RPMI8226 (cell line): ENCODE data around the gene JADE2.
A peak's percentile ranks its signal among the peaks of the same experiment; 100 is the strongest.
"Not testable (repeated sequence)": the region's sequence is repeated elsewhere in the genome, so short reads cannot be mapped to it uniquely, and the experiment has no call there.

Experiments
- DNase-seq: peaks from one replicate; pipeline ENCODE4 v3.0.0-alpha.2; 2015

The JADE2 gene

DNA sequence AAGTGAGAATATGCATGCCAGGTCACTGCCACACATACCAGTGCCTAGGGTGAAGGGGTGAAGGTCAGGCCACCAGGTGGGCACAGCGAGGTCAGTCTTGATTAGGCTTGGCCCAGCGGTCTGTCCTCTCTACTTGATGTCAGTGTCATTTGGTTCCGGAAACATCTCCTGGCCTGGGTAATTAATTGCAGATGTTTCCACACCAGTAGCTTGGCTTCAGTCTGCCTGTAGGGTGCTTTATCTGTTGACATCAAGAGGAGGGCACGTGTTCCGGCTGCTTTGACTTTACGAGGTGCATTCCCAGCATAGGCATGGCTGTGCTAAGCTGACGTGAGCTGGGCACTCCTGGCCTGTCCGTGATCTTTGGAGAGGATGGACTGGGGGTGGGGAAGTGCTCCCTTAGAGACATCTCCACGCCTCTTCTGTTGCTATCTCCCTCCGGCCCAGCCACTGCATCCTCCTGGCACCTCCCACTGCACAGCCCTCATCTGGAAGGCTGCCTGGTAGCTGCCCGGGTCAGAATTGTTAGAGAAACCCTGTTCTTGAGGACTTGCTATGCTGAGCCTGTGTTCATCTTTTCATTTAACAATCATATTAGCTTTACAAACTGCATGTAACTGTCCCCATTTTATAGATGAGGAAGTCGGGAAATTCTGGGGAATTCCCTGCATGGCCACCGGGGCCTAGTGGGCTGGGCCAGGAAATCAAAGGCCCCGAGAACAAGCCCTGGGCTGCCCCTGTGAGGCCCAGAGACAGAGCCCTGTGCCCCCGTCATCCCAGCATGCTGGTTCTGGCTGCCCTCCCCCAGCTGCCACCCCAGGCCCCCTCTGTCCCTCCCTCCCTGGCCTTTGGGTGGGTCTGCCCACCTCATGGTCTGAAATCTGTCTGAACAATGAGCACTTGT, 29.1 kb downstream of the JADE2 start:
- DNase-seq = no peak

DNA sequence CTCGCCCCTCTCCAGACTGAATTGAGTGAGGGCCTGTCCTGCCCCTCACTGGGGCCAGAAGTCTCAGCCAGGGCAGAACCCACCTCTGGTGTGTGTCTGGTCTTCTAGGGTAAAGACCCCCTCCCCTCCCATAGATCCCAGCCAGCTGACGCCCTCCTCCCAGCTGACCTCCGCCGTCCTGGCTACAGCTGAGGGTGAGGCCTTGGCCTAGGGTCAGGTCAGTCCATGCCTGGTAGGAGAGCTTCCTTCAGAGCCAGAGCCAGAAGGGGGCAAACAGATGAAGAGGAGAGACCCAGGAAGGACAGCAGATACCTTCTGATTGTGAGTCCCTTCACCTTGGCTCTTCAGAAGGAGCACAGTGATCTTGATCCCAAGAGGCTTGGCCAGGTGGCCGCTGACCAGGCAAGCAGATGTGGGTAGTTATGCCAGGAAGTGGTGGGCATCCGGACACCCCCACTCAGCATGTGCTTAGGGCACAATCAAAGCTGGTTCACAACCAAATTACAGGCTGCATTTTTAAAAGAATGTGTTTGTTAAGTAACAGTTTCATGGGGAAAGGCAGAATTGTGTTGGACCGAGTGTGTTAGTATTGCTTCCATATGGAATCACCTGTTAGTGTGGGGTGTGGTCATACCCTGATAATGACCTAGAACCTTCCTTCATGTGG, 29.9 kb downstream of the JADE2 start:
- DNase-seq = no peak

DNA sequence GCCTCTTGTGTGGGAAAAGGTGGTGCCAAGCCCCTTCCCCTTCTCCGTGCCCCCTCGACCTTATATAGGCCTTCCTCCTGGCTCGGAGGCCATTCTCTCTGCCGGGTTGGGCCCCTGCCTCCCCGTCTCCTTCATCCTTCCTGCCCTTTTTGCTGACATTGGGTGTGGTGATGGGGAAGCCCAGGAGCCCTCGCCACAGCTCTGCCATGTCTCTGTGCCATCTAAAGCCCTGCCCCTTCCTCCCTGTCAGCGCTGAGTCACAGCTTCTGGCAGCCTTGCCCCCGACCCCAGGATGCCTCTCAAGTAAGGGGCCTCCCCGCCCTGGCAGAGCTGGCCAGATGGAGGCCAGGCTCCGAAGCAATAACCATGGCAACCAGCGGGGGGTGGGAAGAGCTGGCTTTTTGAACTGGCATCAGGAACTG, 30.4 kb downstream of the JADE2 start:
- peak; percentile 75 for DNase-seq

DNA sequence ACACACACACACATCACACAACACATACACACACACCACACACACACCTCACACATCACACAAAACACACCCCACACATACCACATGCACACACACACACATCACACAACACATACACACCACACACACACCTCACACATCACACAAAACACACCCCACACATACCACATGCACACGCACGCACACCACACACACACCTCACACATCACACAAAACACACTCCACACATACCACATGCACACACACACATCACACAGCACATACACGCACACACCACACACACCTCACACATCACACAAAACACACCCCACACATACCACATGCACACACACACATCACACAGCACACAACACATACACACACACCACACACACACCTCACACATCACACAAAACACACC, 31.1 kb downstream of the JADE2 start:
- DNase-seq = not testable (repeated sequence)

DNA sequence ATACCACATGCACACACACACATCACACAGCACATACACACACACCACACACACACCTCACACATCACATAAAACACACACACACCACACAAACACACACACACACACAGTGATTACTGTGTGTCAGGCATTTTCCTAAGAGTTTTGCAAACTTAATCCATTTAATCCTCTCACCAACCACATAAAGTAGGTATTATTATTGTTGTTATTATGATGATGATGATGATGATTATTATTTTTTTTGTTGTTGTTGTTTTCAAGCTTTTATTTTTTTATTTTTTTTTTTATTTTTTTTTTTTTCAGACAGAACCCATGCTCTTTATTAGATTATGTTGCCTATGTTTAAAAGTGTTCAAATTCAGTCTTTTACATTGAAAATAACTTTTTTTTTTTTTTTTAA, 31.5 kb downstream of the JADE2 start:
- no peak for DNase-seq

DNA sequence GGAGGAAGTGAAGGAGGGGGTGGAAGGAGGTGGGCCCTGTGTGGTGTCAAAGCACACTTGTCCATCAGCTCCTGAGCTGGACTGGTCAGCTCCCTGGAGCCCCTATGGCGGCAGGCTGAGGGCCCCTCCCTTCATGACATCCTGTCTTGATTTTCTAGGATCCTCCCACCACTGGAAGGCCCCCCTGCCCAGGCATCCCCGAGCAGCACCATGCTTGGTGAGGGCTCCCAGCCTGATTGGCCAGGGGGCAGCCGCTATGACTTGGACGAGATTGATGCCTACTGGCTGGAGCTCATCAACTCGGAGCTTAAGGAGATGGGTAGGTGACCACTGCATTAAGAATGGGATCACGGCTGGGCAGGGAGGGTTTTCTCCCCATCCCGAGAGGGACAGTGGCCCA, 34.2 kb downstream of the JADE2 start:
- DNase-seq = no peak

DNA sequence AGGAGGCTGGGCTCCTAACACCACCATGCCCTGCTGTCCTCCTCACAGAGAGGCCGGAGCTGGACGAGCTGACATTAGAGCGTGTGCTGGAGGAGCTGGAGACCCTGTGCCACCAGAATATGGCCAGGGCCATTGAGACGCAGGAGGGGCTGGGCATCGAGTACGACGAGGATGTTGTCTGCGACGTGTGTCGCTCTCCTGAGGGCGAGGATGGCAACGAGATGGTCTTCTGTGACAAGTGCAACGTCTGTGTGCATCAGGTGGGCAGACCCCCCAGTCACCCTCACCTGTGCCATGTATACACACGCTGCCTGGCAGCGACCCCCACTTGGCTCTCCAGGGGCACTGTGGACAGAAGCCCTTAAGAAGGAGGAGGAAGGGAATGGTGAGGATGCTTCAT, 35.2 kb downstream of the JADE2 start:
- DNase-seq = no peak

DNA sequence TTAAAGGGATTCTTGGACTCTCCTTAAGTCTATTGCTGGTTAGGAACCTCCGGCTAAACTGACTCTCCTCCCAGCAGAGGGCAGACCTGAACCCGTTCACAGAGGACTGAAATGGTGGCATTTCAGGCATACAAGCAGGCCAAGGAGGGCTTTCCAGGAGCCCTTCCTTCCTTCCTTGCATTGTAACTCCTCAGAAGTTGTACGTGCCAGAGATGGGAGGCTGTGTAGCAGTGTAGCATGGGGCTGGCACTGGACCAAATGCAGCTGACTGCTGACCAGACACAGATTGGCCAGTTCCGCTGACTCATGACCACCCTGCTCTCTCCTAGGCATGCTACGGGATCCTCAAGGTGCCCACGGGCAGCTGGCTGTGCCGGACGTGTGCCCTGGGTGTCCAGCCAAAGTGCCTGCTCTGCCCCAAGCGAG, 36.4 kb downstream of the JADE2 start:
- DNase-seq = no peak

DNA sequence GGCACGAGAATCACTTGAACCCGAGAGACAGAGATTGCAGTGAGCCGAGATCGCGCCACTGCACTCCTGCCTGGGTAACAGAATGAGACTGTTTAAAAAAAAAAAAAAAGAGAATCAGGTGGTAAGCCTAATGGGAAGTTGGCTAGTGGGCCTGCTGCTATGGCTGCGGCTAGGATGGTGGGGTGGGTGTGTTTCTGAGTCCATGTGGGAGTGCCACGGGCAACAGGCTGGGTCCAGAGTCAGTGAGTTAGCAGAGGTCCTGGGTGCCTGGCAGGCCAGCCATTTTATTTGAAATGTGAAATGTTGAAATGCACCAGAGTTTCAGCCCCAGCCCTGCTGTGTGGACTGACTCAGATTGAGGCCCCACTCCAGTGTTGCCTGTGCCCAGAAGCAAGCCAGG, 37.8 kb downstream of the JADE2 start:
- DNase-seq = no peak

DNA sequence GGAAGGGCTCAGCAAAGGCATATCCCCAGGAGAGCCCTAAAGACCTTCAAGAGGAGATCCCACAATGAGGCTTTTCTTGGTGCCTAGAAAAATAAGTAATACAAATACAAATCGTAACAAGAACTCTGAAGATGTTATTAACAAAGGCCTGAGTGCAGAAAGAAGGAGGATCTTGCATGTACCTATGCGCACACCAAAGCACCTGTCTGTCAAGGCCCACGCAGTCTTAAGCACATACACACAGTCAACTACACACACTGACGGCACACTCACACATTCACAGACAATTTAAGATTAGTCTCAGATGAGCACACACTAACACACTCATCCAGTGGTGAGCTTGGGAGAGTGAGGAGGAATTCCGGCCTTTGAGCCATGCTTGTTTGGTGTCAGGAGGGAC, 38.5 kb downstream of the JADE2 start:
- DNase-seq = no peak

DNA sequence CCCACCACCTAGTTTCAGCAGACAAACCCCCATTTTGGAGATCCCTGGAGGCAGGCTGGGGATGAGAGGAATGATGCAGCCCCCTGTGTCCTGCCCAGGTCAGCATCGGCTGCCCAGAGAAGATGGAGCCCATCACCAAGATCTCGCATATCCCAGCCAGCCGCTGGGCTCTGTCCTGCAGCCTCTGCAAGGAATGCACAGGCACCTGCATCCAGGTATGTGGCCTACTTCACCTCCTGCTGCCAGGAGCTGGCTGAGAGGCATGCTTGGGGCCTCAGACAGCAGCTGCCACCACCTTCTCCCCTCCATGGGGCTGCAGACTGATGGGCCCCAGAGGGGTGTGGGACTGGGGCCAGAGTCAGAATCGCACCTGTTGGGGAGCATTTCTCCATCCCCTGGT, 38.9 kb downstream of the JADE2 start:
- DNase-seq = no peak

DNA sequence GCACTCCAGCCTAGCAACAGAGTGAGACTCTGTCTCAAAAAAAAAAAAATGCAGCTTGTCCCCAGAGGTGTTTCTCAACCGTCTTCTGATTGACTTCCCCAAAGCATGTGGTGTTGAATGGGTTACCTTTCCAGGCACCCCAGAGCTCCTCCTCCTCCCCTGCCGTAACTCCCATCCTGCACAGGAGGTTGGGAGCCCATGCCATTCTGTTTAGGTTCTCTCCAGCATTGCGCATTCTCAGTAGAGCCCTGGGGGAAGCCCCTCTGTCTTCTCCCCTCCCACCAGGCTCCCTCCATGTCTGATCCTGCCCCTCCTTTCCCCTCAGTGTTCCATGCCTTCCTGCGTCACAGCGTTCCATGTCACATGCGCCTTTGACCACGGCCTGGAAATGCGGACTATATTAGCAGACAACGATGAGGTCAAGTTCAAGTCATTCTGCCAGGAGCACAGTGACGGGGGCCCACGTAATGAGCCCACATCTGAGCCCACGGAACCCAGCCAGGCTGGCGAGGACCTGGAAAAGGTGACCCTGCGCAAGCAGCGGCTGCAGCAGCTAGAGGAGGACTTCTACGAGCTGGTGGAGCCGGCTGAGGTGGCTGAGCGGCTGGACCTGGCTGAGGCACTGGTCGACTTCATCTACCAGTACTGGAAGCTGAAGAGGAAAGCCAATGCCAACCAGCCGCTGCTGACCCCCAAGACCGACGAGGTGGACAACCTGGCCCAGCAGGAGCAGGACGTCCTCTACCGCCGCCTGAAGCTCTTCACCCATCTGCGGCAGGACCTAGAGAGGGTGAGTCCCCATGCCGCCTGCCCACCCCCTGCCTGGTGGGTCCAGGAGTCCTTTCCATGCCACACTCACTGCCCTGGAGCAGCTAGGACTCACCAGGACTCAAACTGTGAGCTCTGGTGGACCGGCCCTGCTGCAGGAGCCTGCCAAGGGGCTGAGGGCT, 40.6 kb downstream of the JADE2 start:
- no peak for DNase-seq

DNA sequence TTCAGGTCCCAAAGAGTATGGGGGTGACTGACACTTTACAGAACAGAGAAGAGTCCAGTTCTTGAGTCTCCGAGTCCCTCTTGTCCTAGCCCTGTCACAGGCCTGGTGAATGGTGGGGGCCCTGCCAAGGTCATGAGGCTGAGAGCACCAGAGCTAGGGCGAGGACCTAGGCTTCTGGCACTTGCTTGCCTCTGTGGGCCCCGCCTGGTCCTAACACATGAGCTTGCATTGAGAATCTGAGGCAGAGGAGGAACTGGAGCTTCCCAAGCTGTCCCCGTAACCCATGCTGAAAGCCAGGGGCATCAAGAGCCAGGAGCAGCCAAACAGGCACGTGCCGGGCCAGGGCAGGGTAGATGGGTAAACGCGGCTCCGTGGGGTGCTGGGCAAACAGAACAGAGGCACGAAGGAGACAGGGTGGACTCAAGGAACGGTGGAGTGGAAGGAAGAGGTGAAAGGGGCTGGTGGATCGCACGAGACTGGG, 41.3 kb downstream of the JADE2 start:
- no peak for DNase-seq

DNA sequence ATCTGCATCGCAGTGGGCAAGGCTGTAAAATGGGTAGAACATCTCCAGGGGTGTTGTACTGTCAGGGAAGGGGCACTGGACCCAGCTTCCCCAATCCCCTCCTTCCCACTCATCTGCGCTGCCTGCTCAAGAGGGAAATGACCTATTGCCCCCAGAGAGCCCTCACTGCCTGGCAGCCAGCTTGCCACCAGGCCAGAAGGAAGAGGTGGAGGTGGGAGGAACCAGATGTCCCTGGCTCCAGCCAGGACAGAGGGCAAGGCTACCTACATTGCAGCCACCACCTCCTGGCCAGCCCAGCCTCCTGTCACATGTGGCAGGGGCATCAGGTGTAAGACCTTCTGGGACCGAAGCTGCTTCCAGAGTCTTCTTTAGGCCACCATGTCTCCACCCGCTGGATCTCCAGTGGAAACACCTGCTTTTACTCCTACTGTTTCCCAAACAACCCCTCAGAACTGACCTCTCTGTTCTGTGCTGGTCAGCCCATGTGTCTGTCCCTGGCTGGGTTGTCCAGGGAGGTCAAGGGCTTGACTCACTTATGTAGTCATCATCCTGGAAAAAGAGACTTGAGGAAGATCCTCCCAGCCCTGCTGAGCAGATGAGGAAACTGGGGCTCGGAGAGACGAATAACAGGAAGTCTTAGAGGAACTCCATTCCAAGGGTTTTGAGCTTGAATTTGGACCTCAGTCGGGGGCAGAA, 42.3 kb downstream of the JADE2 start:
- no peak for DNase-seq

DNA sequence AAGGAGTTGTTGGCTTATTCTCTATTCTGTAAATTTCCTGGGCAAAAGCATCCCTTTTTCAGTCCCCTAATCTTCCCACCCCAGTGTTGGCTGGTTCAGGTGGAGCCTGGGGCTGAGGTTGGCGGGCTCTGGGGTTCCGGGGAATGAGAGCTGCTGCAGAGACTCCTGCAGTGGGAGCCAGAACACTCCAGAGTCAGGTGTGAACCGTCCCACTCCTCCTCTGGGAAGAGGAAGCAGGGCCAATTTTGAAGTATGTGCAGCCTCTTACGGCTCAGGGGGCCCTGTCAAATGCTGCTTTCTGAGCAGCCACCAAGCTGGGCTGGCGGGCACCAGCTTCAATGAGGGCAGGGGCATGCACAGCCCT, 42.8 kb downstream of the JADE2 start:
- DNase-seq = no peak

DNA sequence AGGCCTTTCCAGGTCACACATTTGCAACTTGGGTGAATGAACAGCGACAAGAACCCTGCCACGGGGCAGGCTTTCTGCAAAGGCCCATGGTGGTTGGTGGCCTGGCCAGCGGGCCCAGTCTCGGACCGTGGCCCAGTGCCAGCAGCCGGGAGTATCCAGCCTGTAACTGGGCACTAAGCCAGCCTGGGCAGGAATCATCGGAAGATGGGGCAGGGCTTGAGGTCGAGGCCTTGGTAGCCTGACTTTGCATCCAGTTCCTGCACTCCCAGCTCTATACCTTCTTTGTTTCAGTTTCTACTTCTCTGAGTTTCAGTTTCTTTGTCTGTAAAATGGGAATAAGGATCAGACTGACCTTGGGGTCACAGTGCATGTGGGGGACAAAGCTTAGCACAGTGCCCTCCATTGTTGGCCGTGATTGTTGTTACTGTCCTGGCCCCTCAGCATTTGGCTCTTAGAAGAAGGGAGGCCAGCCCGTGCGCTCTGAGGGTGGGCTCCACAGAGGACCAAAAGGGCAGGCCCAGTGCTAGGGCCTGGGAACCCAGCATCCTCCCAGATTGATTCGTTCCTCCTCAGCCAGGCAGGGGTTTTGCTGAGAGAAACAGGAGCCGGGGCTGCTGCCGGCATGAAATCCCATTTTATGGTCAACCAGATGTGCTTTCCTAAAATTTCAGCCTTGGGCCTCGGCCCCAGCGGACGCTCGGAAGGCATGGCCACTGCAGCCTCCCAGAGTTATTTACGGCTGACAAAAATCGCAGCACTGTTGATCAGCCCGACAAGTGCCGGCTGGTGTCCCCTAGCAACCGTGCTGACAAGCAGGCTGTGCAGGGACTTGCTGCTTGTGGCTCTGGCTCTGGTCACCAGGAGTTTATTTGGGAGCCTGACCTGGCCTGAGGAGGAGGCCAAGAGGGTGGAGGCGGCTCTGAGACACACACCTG, 43.6 kb downstream of the JADE2 start:
- peak; percentile 65 for DNase-seq

DNA sequence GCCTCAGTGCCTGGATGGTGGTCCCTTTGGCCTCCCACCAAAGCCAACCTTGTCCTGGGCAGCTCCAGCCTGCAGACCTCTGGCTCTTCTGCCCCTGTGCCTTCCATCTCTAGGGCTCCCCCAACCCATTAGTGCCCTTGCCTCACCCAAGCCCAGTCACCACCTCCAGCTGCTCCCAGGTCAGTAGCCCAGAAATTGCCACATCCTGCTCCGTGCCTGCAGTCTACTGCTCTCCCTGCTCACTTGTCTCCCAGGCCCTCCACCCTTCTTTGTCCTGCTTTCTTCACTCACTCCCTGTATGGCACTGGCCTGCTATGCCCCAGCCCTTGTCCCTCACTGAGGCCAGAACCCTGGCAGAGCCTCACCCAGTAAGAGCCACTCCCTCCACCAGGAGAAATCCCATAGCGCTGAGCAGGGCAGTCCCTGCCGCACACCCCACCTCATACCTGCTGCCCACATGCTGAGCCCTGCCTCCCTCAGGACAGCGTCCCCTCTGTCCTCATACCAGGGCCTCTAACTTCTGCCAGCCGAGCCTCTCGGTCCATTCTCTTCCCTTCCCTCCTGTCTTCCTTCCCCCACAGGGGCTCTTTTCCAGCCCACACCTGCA, 44.4 kb downstream of the JADE2 start:
- DNase-seq = no peak

DNA sequence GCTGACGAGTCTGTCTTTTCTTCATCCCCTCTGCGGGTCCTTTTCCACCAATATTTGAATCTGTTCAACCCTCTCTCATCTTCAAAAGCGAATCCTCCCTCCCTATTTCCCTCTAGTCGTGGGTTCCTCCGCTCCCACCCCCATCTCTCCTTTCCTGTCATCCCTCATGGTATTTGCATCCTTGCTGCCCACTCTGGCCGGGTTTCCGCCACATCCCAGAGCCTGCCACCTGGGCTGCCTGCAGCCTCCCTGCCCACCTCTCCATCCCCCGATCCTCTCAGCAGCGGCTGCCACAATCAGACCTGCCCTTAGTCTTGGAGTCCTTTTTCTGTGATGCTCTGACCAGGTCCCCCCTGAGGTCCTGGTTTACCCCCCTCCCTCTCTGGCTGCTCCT, 44.9 kb downstream of the JADE2 start:
- no peak for DNase-seq

DNA sequence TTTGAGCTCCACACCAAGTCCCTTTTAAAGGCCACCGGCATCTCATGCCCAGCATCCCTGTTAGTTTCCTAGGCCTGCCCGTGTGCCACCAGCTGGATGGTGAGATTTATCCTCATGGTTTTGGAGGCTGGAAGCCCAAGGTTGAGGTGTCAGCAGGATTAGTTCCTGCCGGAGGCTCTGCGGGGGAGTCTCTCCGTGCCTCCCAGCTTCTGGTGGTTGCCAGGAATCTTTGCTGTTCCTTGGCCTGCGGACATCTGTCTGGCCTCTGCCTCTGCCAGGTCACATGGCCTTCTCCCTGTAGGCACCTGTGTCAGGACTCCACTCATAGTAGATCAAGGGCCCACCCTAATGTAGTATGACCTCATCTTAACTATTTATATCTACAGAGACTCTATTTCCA, 45.4 kb downstream of the JADE2 start:
- DNase-seq = no peak

DNA sequence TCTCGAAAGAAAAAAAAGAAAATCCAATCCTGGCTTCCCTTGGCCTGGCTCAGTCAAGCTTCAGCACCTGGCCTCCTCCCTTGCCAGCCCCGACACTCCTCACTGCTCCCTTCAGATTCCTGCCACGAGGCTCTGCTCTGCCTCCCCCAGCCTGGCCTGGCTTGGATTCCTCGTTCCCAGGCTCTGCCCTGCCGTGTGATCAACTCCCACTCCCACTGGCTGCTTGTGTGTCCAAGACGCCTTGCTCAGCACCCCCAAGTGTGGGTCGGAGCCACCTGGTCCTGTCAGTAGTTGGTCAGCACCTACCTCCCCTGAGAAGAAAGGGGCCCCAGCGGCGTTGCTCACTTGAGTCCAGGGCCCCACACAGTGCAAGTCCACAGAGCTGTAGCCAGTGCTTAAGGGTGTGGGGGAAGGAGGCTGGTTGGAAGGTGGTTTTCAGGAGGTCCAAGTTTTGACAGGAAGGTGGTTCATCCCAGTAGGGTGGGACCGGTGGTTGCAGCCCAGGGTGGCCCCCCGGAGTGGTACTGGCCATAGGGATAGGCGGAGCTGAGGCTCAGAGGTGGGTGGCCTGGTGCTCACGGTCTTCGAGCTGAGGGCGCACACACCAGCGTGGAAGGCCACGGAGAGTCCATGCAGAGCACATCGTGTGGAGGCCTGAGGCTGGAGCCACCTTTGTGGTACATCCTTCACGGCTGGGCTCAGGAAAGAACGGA, 46.4 kb downstream of the JADE2 start:
- DNase-seq = no peak
